ENCODE measurements around the gene SERTAD4. TPM values are rescaled to one million over a fixed set of nuclear protein-coding genes. Genes with fewer than 3 reads are reported as not detected.

Gene SERTAD4
- polyA plus RNA-seq, 3 donors = not detected

DNA sequence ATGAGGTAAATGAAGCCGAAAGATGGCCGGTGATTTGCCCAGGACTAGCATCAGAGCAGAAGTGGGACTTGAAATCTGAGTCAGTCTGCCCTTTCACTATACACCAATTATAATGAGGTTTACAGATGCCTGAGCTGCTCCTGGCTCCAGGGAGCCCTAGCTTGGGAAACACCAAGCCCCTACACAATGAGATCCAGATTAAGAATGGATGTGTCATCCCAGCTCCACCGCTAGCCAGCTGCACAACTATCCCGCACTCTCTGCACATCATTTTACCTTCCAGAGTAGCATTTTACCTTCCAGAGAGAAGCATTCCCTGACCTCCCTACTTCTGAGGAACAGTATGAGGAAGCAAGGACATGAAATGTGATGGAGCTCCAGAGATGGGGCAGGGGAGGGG lies 27.0 kb downstream of the SERTAD4 start:
- TF ChIP-seq, protein P1, sequence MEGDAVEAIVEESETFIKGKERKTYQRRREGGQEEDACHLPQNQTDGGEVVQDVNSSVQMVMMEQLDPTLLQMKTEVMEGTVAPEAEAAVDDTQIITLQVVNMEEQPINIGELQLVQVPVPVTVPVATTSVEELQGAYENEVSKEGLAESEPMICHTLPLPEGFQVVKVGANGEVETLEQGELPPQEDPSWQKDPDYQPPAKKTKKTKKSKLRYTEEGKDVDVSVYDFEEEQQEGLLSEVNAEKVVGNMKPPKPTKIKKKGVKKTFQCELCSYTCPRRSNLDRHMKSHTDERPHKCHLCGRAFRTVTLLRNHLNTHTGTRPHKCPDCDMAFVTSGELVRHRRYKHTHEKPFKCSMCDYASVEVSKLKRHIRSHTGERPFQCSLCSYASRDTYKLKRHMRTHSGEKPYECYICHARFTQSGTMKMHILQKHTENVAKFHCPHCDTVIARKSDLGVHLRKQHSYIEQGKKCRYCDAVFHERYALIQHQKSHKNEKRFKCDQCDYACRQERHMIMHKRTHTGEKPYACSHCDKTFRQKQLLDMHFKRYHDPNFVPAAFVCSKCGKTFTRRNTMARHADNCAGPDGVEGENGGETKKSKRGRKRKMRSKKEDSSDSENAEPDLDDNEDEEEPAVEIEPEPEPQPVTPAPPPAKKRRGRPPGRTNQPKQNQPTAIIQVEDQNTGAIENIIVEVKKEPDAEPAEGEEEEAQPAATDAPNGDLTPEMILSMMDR (IDR thresholded peaks at IDR 0.05) = no peak
- H3K9me3 ChIP-seq (replicated peaks in 1 of 2; ENCODE audit: control insufficient read depth in 1 of 2, insufficient read depth in 1 of 2, low read length in 2 of 2) = no peaks in the 10 kb centered on the region
- H3K79me2 ChIP-seq (ENCODE audit: insufficient read depth, low read length) = no peaks in the 10 kb centered on the region
- H3K36me3 Mint-ChIP-seq = no peaks in the 10 kb centered on the region
- no peak overlapping the region for H2AFZ ChIP-seq (ENCODE audit: insufficient read depth, low read depth, low read length, poor library complexity, severe bottlenecking)
- H3K4me1 ChIP-seq (ENCODE audit: control insufficient read depth in 1 of 2, insufficient read depth in 2 of 2, low read length in 2 of 2) = no peaks in the 10 kb centered on the region
- H3K27me3 Mint-ChIP-seq (ENCODE audit: low read depth in 3 of 3) = peaks cover 12 to 15% (median 13%) of the 10 kb centered on the region in 3 donors
- H3K27me3 ChIP-seq (ENCODE audit: control insufficient read depth in 2 of 2, insufficient read depth in 2 of 2, low read length in 2 of 2) = peaks cover 3 to 17% of the 10 kb centered on the region in 2 donors
- peaks cover 0 to 2% (median 0%) of the 10 kb centered on the region in 7 donors for H3K9me3 Mint-ChIP-seq
- no peaks in the 10 kb centered on the region for H3K4me1 Mint-ChIP-seq
- no peak overlapping the region for H3K27ac Mint-ChIP-seq
- H4K20me1 ChIP-seq (ENCODE audit: insufficient read depth, low read length) = no peaks in the 10 kb centered on the region
- intact Hi-C loops (cut with micrococcal nuclease) = no loop called here
- H3K4me3 ChIP-seq (replicated peaks in 1 of 3; ENCODE audit: low read depth in 2 of 3, low read length in 3 of 3) = no peak overlapping the region
- DNase-seq = no peak
- H3K4me2 ChIP-seq (replicated peaks; ENCODE audit: extremely low read depth, low read length, poor library complexity, severe bottlenecking) = no peak overlapping the region
- no CpG with 5 or more reads among the region's 4 CpGs for WGBS (ENCODE audit: insufficient coverage)
- H3K36me3 ChIP-seq (replicated peaks in 1 of 2; ENCODE audit: control insufficient read depth in 1 of 2, insufficient read depth in 2 of 2, low read length in 2 of 2) = no peaks in the 10 kb centered on the region
- no peak overlapping the region for H3K4me3 Mint-ChIP-seq
- H3K27ac ChIP-seq (ENCODE audit: low read depth in 1 of 2, low read length in 2 of 2) = no peak overlapping the region
- H3K9ac ChIP-seq (ENCODE audit: insufficient read depth, low read length, poor library complexity, severe bottlenecking) = no peak overlapping the region

DNA sequence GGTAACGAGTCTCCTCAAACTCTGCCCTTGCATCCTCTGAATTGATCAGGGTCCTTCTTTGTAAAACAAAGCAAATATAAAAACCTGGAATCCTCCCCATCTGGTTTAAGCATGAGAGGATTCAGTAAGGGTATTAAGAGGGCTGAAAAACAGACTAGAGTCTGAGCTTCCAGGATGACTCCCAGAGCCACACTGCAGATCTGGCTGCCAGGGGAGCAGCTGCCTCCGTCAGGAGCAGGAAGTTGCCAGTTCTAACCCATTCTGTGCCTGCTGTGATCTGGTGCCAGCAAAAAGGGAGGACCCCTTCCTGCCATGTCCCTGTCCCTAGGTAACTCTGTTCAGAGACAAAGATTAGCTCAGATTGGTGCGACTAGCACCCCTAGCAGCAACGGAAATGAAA lies 27.5 kb downstream of the SERTAD4 start:
- Mint-ChIP-seq H3K36me3 (no peaks in the 10 kb centered on the region), H3K4me3 (no peak overlapping the region), H3K27ac (no peak overlapping the region), H3K4me1 (no peaks in the 10 kb centered on the region), H3K27me3 (ENCODE audit: low read depth in 3 of 3) (peaks cover 8 to 14% (median 10%) of the 10 kb centered on the region in 3 donors), H3K9me3 (peaks cover 0 to 2% (median 0%) of the 10 kb centered on the region in 7 donors)
- Histone ChIP-seq H3K36me3 (replicated peaks in 1 of 2; ENCODE audit: control insufficient read depth in 1 of 2, insufficient read depth in 2 of 2, low read length in 2 of 2) (no peaks in the 10 kb centered on the region), H3K27ac (ENCODE audit: low read depth in 1 of 2, low read length in 2 of 2) (no peak overlapping the region), H2AFZ (ENCODE audit: insufficient read depth, low read depth, low read length, poor library complexity, severe bottlenecking) (no peak overlapping the region), H3K4me2 (replicated peaks; ENCODE audit: extremely low read depth, low read length, poor library complexity, severe bottlenecking) (no peak overlapping the region), H3K79me2 (ENCODE audit: insufficient read depth, low read length) (no peaks in the 10 kb centered on the region), H3K9me3 (replicated peaks in 1 of 2; ENCODE audit: control insufficient read depth in 1 of 2, insufficient read depth in 1 of 2, low read length in 2 of 2) (no peaks in the 10 kb centered on the region), H3K4me3 (replicated peaks in 1 of 3; ENCODE audit: low read depth in 2 of 3, low read length in 3 of 3) (no peak overlapping the region), H3K4me1 (ENCODE audit: control insufficient read depth in 1 of 2, insufficient read depth in 2 of 2, low read length in 2 of 2) (no peaks in the 10 kb centered on the region), H4K20me1 (ENCODE audit: insufficient read depth, low read length) (no peaks in the 10 kb centered on the region), H3K9ac (ENCODE audit: insufficient read depth, low read length, poor library complexity, severe bottlenecking) (no peak overlapping the region), H3K27me3 (ENCODE audit: control insufficient read depth in 2 of 2, insufficient read depth in 2 of 2, low read length in 2 of 2) (peaks cover 0 to 12% of the 10 kb centered on the region in 2 donors)
- intact Hi-C loops (cut with micrococcal nuclease) = no loop called here
- TF ChIP-seq, protein P1 (IDR thresholded peaks at IDR 0.05) = no peak
- no peak for DNase-seq
- 56% methylated on average over 2 of the region's 4 CpGs for WGBS (ENCODE audit: insufficient coverage)

All from CD14-positive monocyte (primary cell).